Mammary epithelial cell (primary cell): ENCODE results near the gene ABLIM3.
"Not testable (repeated sequence)": the region's sequence is repeated elsewhere in the genome, so short reads cannot be mapped to it uniquely, and the experiment has no call there.

ENCODE experiments used
- EZH2 ChIP-seq: IDR thresholded peaks from 2 replicates; pipeline ENCODE4 v1.6.1; 2012; ENCODE audit warnings: low read length, inconsistent platforms, borderline replicate concordance
- TF ChIP-seq, protein P1 (sequence below), 2 donors: IDR thresholded peaks in 1 of 2; conservative IDR thresholded peaks in 1 of 2; 2 replicates each; pipeline ENCODE4 v1.5.1; 2011 to 2012; ENCODE audit warnings: inconsistent platforms in 2 of 2, low read length in 2 of 2, mild to moderate bottlenecking in 2 of 2, control low read depth in 1 of 2, low read depth in 1 of 2; ENCODE audit not compliant: insufficient read depth in 1 of 2; ENCODE audit errors: extremely low read depth in 1 of 2

DNA sequence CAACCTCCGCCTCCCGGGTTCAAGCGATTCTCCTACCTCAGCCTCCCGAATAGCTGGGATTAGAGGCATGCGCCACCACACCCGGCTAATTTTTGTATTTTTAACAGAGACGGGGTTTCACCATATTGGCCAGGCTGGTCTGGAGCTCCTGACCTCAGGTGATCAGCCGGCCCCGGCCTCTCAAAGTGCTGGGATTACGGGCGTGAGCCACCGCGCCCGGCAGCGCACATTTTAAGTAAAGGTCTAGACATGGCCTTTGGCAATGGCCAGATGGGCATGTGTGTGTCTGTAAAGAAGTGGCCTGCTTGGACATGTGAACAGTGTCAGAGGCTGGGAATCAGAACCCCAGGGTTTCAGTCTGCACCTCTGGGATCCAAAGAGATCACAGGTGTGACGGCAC, 131.5 kb downstream of the ABLIM3 start:
- TF ChIP-seq, protein P1, sequence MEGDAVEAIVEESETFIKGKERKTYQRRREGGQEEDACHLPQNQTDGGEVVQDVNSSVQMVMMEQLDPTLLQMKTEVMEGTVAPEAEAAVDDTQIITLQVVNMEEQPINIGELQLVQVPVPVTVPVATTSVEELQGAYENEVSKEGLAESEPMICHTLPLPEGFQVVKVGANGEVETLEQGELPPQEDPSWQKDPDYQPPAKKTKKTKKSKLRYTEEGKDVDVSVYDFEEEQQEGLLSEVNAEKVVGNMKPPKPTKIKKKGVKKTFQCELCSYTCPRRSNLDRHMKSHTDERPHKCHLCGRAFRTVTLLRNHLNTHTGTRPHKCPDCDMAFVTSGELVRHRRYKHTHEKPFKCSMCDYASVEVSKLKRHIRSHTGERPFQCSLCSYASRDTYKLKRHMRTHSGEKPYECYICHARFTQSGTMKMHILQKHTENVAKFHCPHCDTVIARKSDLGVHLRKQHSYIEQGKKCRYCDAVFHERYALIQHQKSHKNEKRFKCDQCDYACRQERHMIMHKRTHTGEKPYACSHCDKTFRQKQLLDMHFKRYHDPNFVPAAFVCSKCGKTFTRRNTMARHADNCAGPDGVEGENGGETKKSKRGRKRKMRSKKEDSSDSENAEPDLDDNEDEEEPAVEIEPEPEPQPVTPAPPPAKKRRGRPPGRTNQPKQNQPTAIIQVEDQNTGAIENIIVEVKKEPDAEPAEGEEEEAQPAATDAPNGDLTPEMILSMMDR (conservative IDR thresholded peaks at IDR 0.05 in 1 of 2, IDR thresholded peaks at IDR 0.05 in 1 of 2; ENCODE audit: extremely low read depth in 1 of 2, insufficient read depth in 1 of 2, low read depth in 1 of 2, low read length in 2 of 2): not testable (repeated sequence)
- not testable (repeated sequence) for TF ChIP-seq EZH2
